Measurements from ENCODE around the gene FAM234B. TPM values are rescaled to one million over a fixed set of nuclear protein-coding genes. Genes with fewer than 3 reads are reported as not detected.

FAM234B gene
- total and polyA plus RNA-seq, 7 donors: 0.89 to 4.0 (median 2.1) TPM

- ATAC-seq: no peak
- Histone ChIP-seq H3K36me3 (ENCODE audit: insufficient read depth in 1 of 2, low read depth in 1 of 2) (no peaks in the 10 kb centered on the region), H3K4me3 (no peak overlapping the region), H3K4me1 (peaks cover 6% of the 10 kb centered on the region), H3K27ac (no peak overlapping the region), H3K9me3 (no peaks in the 10 kb centered on the region), H3K27me3 (ENCODE audit: insufficient read depth in 3 of 3, low read length in 2 of 3) (peaks cover 0 to under 1% (median 0%) of the 10 kb centered on the region in 3 donors)
- no peak for DNase-seq
- intact Hi-C loops (cut with DNase I): no loop called here
- 37 to 58% (median 58%) methylated on average over 6 of the region's 6 CpGs for WGBS, 3 donors
- TF ChIP-seq, protein P1, sequence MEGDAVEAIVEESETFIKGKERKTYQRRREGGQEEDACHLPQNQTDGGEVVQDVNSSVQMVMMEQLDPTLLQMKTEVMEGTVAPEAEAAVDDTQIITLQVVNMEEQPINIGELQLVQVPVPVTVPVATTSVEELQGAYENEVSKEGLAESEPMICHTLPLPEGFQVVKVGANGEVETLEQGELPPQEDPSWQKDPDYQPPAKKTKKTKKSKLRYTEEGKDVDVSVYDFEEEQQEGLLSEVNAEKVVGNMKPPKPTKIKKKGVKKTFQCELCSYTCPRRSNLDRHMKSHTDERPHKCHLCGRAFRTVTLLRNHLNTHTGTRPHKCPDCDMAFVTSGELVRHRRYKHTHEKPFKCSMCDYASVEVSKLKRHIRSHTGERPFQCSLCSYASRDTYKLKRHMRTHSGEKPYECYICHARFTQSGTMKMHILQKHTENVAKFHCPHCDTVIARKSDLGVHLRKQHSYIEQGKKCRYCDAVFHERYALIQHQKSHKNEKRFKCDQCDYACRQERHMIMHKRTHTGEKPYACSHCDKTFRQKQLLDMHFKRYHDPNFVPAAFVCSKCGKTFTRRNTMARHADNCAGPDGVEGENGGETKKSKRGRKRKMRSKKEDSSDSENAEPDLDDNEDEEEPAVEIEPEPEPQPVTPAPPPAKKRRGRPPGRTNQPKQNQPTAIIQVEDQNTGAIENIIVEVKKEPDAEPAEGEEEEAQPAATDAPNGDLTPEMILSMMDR (IDR thresholded peaks at IDR 0.05): no peak
These were observed 72.8 kb downstream of the FAM234B start for GRCh38 chr12:13117029-13117428.

DNA sequence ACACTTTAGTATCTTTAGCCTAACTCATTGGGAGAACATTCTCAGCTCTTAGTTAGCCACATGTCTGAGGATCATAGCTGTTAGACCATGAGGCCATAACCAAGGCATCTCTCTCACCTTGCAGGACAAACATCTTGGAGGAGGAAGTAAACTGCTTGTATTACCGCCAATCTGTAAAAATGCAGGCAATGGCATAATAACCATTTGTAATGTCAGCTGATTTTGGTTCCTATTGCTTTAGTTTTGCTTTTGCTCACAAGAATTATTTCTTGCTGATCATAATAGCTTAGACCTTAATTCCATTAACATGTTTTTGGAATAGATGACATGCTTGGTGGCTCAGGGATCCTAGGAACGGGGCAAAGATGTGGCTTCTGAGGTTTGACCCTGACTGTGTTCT, 75.6 kb downstream of the FAM234B start:
- DNase-seq (no peak), ATAC-seq (no peak)
- no peak overlapping the region for H3K27ac ChIP-seq
- no peak overlapping the region for H3K4me3 ChIP-seq
- H3K4me1 ChIP-seq: no peaks in the 10 kb centered on the region
- H3K27me3 ChIP-seq (ENCODE audit: insufficient read depth in 3 of 3, low read length in 2 of 3): no peaks in the 10 kb centered on the region
- no peaks in the 10 kb centered on the region for H3K36me3 ChIP-seq (ENCODE audit: insufficient read depth in 1 of 2, low read depth in 1 of 2)
- TF ChIP-seq, protein P1 (IDR thresholded peaks at IDR 0.05): no peak
- H3K9me3 ChIP-seq: no peaks in the 10 kb centered on the region
- intact Hi-C loops (cut with DNase I): no loop called here
- WGBS, 3 donors: 84 to 92% (median 88%) methylated on average over 2 of the region's 2 CpGs

DNA sequence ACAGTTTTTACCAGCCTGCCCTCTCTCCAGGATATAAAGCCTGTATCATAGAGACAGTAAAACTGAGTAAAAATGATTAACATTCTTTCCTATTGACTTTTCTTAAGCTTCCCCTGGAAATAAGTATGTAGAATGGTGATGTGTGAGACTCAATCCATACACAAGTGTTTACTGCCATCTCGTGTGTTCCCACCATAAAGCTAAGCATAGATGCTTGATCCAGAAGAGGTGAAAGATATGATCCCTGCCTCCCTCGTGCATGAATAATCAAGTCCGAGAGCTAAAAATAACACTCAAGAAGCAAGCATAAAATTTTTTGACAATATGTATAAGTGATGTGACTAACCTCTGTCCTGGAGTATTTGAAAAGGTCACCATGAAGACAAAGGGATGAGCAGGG, 76.2 kb downstream of the FAM234B start:
- WGBS, 3 donors: 70 to 78% (median 71%) methylated on average over 3 of the region's 3 CpGs
- H3K9me3 ChIP-seq: no peaks in the 10 kb centered on the region

GRCh38 chr12:13121568-13121967, 77.4 kb downstream of the FAM234B start:
- Histone ChIP-seq H3K9me3 (no peaks in the 10 kb centered on the region), H3K36me3 (ENCODE audit: insufficient read depth in 1 of 2, low read depth in 1 of 2) (no peaks in the 10 kb centered on the region), H3K27me3 (ENCODE audit: insufficient read depth in 3 of 3, low read length in 2 of 3) (no peaks in the 10 kb centered on the region), H3K4me1 (no peaks in the 10 kb centered on the region), H3K4me3 (no peak overlapping the region), H3K27ac (no peak overlapping the region)
- ATAC-seq (peak in 2 of 4 donors; percentile 20 to 53), DNase-seq (no peak)
- intact Hi-C loops (cut with DNase I): no loop called here
- TF ChIP-seq, protein P1 (IDR thresholded peaks at IDR 0.05): no peak
- 62 to 72% (median 66%) methylated on average over 5 of the region's 5 CpGs for WGBS, 3 donors

More for the DNA sequence above, 76.2 kb downstream of the FAM234B start:
- H3K36me3 ChIP-seq (ENCODE audit: insufficient read depth in 1 of 2, low read depth in 1 of 2): no peaks in the 10 kb centered on the region
- no peak for ATAC-seq
- H3K27me3 ChIP-seq (ENCODE audit: insufficient read depth in 3 of 3, low read length in 2 of 3): no peaks in the 10 kb centered on the region
- intact Hi-C loops (cut with DNase I): no loop called here
- H3K27ac ChIP-seq: no peak overlapping the region
- H3K4me3 ChIP-seq: no peak overlapping the region
- no peaks in the 10 kb centered on the region for H3K4me1 ChIP-seq
- no peak for DNase-seq
- TF ChIP-seq, protein P1 (IDR thresholded peaks at IDR 0.05): no peak
